CD4-positive, alpha-beta T cell (primary cell): ENCODE data around the gene DPM1. TPM values are rescaled to one million over a fixed set of nuclear protein-coding genes. Genes with fewer than 3 reads are reported as not detected.

Experiments
- ATAC-seq: fragments of 200-7000 bp; cut with Tn5 transposase; one replicate; pipeline ENCODE4 v1.10.0; 2022; ENCODE audit warnings: mild to moderate bottlenecking; ENCODE audit not compliant: poor library complexity
- CTCF ChIA-PET: fragments of 350-600 bp; sonication (Branson Sonifier 250); formaldehyde crosslinking; loops from one replicate; lab custom pipeline; 2021; ENCODE audit warnings: antibody characterized with exemption, inconsistent platforms; lab: Charles Lee
- POLR2A ChIA-PET: fragments of 350-600 bp; sonication (Branson Sonifier 250); formaldehyde crosslinking; loops from one replicate; lab custom pipeline; 2021; ENCODE audit warnings: antibody characterized with exemption, inconsistent platforms; lab: Charles Lee
- DNase-seq, 14 experiments: peaks; one replicate each; pipeline ENCODE4 v3.0.0-alpha.2; 2013 to 2020; ENCODE audit warnings: mixed read lengths in 2 of 14
- H3K27ac ChIP-seq, 2 donors: one replicate each; pipeline versions ENCODE4 v1.5.1 to v1.7.0; 2013; ENCODE audit warnings: low read length in 2 of 2, low read depth in 1 of 2, mild to moderate bottlenecking in 1 of 2
- H3K27me3 ChIP-seq, 2 experiments: 1 replicate in 1 of 2; 2 replicates in 1 of 2; pipeline versions ENCODE4 v1.6.1 to v1.7.0; 2013; ENCODE audit warnings: low read length in 2 of 2, control low read depth in 1 of 2, mild to moderate bottlenecking in 1 of 2, moderate library complexity in 1 of 2; ENCODE audit not compliant: insufficient read depth in 2 of 2, control insufficient read depth in 1 of 2
- H3K36me3 ChIP-seq: one replicate; pipeline ENCODE4 v1.6.1; 2013; ENCODE audit warnings: low read length, control low read depth; ENCODE audit not compliant: insufficient read depth
- H3K4me1 ChIP-seq: one replicate; pipeline ENCODE4 v1.6.1; 2013; ENCODE audit warnings: low read length, control low read depth; ENCODE audit not compliant: insufficient read depth
- H3K4me3 ChIP-seq: one replicate; pipeline ENCODE4 v1.5.1; 2013; ENCODE audit warnings: mild to moderate bottlenecking, low read length, moderate library complexity
- H3K9me3 ChIP-seq, 2 experiments: 1 replicate in 1 of 2; 2 replicates in 1 of 2; pipeline versions ENCODE4 v1.6.1 to v1.7.0; 2013; ENCODE audit warnings: low read length in 2 of 2, mild to moderate bottlenecking in 2 of 2, control low read depth in 1 of 2, moderate library complexity in 1 of 2; ENCODE audit not compliant: control insufficient read depth in 1 of 2, insufficient read depth in 1 of 2
- H3K27ac Mint-ChIP-seq: one replicate; pipeline ENCODE4 v1.8.0; 2020; ENCODE audit warnings: mixed read lengths
- H3K27me3 Mint-ChIP-seq: one replicate; pipeline ENCODE4 v1.8.0; 2021; ENCODE audit warnings: mixed read lengths
- H3K36me3 Mint-ChIP-seq: one replicate; pipeline ENCODE4 v1.8.0; 2021; ENCODE audit warnings: low read depth, mixed read lengths
- H3K4me1 Mint-ChIP-seq: one replicate; pipeline ENCODE4 v1.8.0; 2021; ENCODE audit warnings: low read depth, mixed read lengths
- H3K4me3 Mint-ChIP-seq: one replicate; pipeline ENCODE4 v1.8.0; 2020; ENCODE audit warnings: mild to moderate bottlenecking, mixed read lengths
- H3K9me3 Mint-ChIP-seq: one replicate; pipeline ENCODE4 v1.8.0; 2020; ENCODE audit warnings: mixed read lengths
- CTCF ChIP-seq: fragments of 200-600 bp; IDR thresholded peaks from one replicate; pipeline ENCODE4 v1.8.0; 2022; ENCODE audit warnings: antibody characterized with exemption, mild to moderate bottlenecking
- intact Hi-C, 2 experiments: fragments of 100-400 bp; cut with DNase I in 1 of 2; cut with micrococcal nuclease in 1 of 2; formaldehyde crosslinking; loops; one replicate each; pipeline versions ENCODE4 v1.15.1 to v1.9.0; 2023 to 2025; cut with DNase I, micrococcal nuclease
- total RNA-seq, 174 experiments: library from RNA in 2 of 174; stranded (reverse) in 2 of 174; gene quantifications; one replicate each; pipeline ENCODE4 v1.2.3 and lab custom pipeline; 2021 to 2026

The DPM1 gene
- total RNA-seq, 2 experiments from 2014 or later = 44.5 to 46.5 TPM

DNA sequence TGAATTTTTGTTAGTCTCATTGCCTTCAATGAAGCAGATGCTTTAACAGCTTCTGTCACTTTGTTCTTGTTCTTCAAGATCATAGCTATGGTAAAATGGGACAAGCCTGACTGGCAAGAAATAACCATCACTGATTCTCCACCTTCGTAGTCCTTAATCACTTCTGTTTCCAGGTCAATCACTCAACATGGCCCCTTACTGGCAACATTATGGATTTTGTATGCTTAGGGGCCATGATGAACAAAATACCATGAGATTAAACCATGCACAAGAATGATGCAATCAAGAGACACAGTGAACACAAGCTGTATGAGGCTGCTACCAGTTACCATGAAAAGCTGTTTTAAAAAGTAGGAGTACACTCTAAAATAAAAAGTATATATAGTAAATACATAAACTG, 59.9 kb downstream of the DPM1 start:
- Histone ChIP-seq H3K27ac (no peak overlapping the region), H3K27me3 (no peaks in the 10 kb centered on the region), H3K4me3 (no peak overlapping the region), H3K36me3 (peaks cover 63% of the 10 kb centered on the region), H3K4me1 (no peaks in the 10 kb centered on the region), H3K9me3 (no peaks in the 10 kb centered on the region)
- peaks cover 29% of the 10 kb centered on the region for H3K4me1 Mint-ChIP-seq
- TF ChIP-seq CTCF = no peak
- H3K9me3 Mint-ChIP-seq = no peaks in the 10 kb centered on the region
- CTCF ChIA-PET = interaction anchor here (1.5 kb wide), 1 partner anchor 31 kb away, joined by 6 read pairs; no protein-coding TSS in a partner anchor
- POLR2A ChIA-PET = no interaction called here
- H3K27me3 Mint-ChIP-seq = no peaks in the 10 kb centered on the region
- H3K4me3 Mint-ChIP-seq = no peak overlapping the region
- intact Hi-C loops = loop anchor here in 1 of 2 experiments (10.0 kb wide), 1 partner anchor 64 kb away; no protein-coding TSS in a partner anchor
- ATAC-seq (no peak), DNase-seq (no peak)
- no peak overlapping the region for H3K27ac Mint-ChIP-seq
- H3K36me3 Mint-ChIP-seq = peaks cover 85% of the 10 kb centered on the region

DNA sequence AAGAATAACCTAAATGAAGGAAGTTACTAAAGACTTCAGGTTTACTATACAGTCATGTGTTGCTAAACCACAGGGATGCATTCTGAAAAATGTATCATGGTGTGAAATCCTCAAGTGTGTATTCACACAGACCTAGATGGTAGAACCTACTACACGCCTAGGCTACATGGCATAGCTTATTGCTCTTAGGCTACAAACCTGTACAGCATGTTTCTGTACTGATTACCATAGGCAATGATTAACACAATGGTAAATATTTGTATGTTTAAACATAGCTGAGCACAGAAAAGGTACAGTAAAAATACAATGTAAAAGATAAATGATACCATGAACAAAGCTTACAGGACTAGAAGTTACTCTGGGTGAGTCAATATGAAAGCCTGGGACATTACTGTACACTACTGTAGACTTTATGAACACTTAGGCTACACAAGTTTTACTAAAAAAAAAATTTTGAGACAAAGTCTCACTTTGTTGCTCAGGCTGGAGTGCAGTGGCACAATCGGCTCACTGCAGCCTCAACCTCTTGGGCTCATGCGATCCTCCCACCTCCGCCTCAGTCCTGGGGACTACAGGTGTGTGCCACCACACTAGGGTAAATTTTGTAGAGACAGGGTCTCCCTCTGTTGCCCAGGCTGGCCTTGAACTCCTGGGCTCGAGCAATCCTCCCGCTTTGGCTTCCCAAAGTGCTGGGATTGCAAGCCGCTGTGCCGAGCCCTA, 63.1 kb downstream of the DPM1 start:
- Mint-ChIP-seq H3K36me3 (peaks cover 85% of the 10 kb centered on the region), H3K27me3 (no peaks in the 10 kb centered on the region), H3K27ac (no peak overlapping the region), H3K9me3 (no peaks in the 10 kb centered on the region), H3K4me3 (no peak overlapping the region), H3K4me1 (no peaks in the 10 kb centered on the region)
- no peak for ATAC-seq
- H3K9me3 ChIP-seq = no peaks in the 10 kb centered on the region
- H3K27me3 ChIP-seq = no peaks in the 10 kb centered on the region
- H3K36me3 ChIP-seq = peaks cover 57% of the 10 kb centered on the region
- H3K27ac ChIP-seq = no peak overlapping the region
- intact Hi-C loops = loop anchor here in 1 of 2 experiments (10.0 kb wide), 1 partner anchor 60 kb away; no protein-coding TSS in a partner anchor
- H3K4me1 ChIP-seq = no peaks in the 10 kb centered on the region
- DNase-seq = no peak
- no peak for TF ChIP-seq CTCF
- no peak overlapping the region for H3K4me3 ChIP-seq
- CTCF ChIA-PET = interaction anchor here (1.5 to 1.8 kb wide), 2 partner anchors 34 to 105 kb away, joined by 4 to 5 read pairs; no protein-coding TSS in a partner anchor
- POLR2A ChIA-PET = interaction anchor here (0.6 to 1.2 kb wide), 3 partner anchors 16 to 34 kb away, joined by 3 to 4 read pairs (median 4); no protein-coding TSS in a partner anchor

DNA sequence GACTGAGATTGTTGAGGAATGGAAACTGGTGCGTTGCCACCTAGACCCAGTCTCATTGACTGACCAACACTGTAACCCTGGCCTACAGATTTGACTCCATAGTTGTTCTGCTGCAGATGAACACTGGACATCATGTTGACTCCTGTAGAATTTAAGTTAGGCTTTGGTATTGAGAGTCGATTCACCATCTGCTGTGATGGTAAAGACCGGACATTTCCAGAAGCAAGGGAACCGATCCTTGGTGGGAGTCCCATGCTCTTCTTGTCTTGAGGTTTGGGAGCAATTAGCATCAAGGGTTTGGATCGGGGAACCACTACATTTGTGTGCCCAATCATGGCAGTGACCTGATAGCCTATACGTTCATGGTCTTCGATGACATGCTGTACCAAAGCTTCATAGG, 64.7 kb downstream of the DPM1 start:
- H3K27ac ChIP-seq = no peak overlapping the region
- Mint-ChIP-seq H3K27ac (no peak overlapping the region), H3K36me3 (peaks cover 88% of the 10 kb centered on the region), H3K27me3 (no peaks in the 10 kb centered on the region), H3K4me3 (no peak overlapping the region), H3K4me1 (no peaks in the 10 kb centered on the region), H3K9me3 (no peaks in the 10 kb centered on the region)
- H3K27me3 ChIP-seq = no peaks in the 10 kb centered on the region
- H3K4me3 ChIP-seq = no peak overlapping the region
- CTCF ChIA-PET = interaction anchor here (1.5 kb wide), 1 partner anchor 36 kb away, joined by 3 read pairs; no protein-coding TSS in a partner anchor
- no peak for DNase-seq
- H3K36me3 ChIP-seq = peaks cover 59% of the 10 kb centered on the region
- intact Hi-C loops = loop anchor here in 1 of 2 experiments (10.0 kb wide), 1 partner anchor 59 kb away; no protein-coding TSS in a partner anchor
- POLR2A ChIA-PET = no interaction called here
- no peak for ATAC-seq
- H3K9me3 ChIP-seq = no peaks in the 10 kb centered on the region
- no peaks in the 10 kb centered on the region for H3K4me1 ChIP-seq
- no peak for TF ChIP-seq CTCF
